ENCODE results near the gene TMEM131L. TPM values are rescaled to one million over a fixed set of nuclear protein-coding genes. Genes with fewer than 3 reads are reported as not detected.

TMEM131L gene
- total RNA-seq, 3 donors from 2014 or later, result 18.7 to 22.0 (median 19.5) TPM

DNA sequence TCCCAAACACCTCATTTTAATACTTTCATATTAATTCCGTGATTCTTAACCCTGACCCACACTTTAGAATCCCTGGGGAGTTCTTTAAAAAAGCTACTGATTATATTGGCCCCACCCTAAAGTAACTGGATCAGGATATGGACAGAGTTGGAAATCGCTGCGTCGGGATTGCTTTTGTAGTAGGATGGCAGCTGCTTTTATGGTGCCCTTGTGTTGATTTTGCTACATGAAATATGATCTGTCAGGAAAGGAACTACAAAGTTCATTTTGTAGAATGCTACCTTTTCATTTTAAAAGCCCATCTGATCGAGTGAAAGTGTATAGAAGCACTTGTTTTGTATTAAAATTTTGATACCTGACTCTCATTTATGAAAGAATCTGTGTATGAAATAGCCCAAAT, 43.6 kb downstream of the TMEM131L start:
- DNase-seq (ENCODE audit: low spot score in 2 of 2), result no peak
- no peak for TF ChIP-seq POLR2AphosphoS5 (IDR thresholded peaks at IDR 0.05)
- TF ChIP-seq, protein P1, sequence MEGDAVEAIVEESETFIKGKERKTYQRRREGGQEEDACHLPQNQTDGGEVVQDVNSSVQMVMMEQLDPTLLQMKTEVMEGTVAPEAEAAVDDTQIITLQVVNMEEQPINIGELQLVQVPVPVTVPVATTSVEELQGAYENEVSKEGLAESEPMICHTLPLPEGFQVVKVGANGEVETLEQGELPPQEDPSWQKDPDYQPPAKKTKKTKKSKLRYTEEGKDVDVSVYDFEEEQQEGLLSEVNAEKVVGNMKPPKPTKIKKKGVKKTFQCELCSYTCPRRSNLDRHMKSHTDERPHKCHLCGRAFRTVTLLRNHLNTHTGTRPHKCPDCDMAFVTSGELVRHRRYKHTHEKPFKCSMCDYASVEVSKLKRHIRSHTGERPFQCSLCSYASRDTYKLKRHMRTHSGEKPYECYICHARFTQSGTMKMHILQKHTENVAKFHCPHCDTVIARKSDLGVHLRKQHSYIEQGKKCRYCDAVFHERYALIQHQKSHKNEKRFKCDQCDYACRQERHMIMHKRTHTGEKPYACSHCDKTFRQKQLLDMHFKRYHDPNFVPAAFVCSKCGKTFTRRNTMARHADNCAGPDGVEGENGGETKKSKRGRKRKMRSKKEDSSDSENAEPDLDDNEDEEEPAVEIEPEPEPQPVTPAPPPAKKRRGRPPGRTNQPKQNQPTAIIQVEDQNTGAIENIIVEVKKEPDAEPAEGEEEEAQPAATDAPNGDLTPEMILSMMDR (IDR thresholded peaks at IDR 0.05), result no peak
- TF ChIP-seq POLR2A (IDR thresholded peaks at IDR 0.05), result no peak
- intact Hi-C loops (cut with DNase I; ENCODE audit: low total_unique reads), result no loop called here

GRCh38 chr4:153510252-153511001, 44.3 kb downstream of the TMEM131L start:
- Histone ChIP-seq H3K4me3 (no peak overlapping the region), H3K9me3 (no peaks in the 10 kb centered on the region), H3K4me1 (no peaks in the 10 kb centered on the region), H3K36me3 (no peaks in the 10 kb centered on the region), H3K27me3 (no peaks in the 10 kb centered on the region), H3K27ac (no peak overlapping the region)
- no peak for TF ChIP-seq POLR2A (IDR thresholded peaks at IDR 0.05)
- TF ChIP-seq POLR2AphosphoS5 (IDR thresholded peaks at IDR 0.05), result no peak
- TF ChIP-seq, protein P1 (IDR thresholded peaks at IDR 0.05), result no peak
- DNase-seq (ENCODE audit: low spot score in 2 of 2), result no peak
- intact Hi-C loops (cut with DNase I; ENCODE audit: low total_unique reads), result no loop called here

More for the DNA sequence above, 43.6 kb downstream of the TMEM131L start:
- H3K36me3 ChIP-seq, result no peaks in the 10 kb centered on the region
- no peaks in the 10 kb centered on the region for H3K4me1 ChIP-seq
- H3K4me3 ChIP-seq, result no peak overlapping the region
- H3K27ac ChIP-seq, result no peak overlapping the region
- H3K9me3 ChIP-seq, result no peaks in the 10 kb centered on the region
- no peaks in the 10 kb centered on the region for H3K27me3 ChIP-seq

- TF ChIP-seq POLR2AphosphoS5 (IDR thresholded peaks at IDR 0.05) (no peak), POLR2A (IDR thresholded peaks at IDR 0.05) (no peak)
- TF ChIP-seq, protein P1 (IDR thresholded peaks at IDR 0.05), result no peak
- H3K4me1 ChIP-seq, result no peaks in the 10 kb centered on the region
- no peaks in the 10 kb centered on the region for H3K9me3 ChIP-seq
- no peak overlapping the region for H3K4me3 ChIP-seq
- no peak overlapping the region for H3K27ac ChIP-seq
- no peaks in the 10 kb centered on the region for H3K27me3 ChIP-seq
- H3K36me3 ChIP-seq, result no peaks in the 10 kb centered on the region
- no peak for DNase-seq (ENCODE audit: low spot score in 2 of 2)
- intact Hi-C loops (cut with DNase I; ENCODE audit: low total_unique reads), result no loop called here
Observed at GRCh38 chr4:153511104-153511503, 44.9 kb downstream of the TMEM131L start.

- H3K4me1 ChIP-seq, result no peaks in the 10 kb centered on the region
- H3K27ac ChIP-seq, result peak overlapping the region in 1 of 2 donors; percentile 13
- intact Hi-C loops (cut with DNase I; ENCODE audit: low total_unique reads), result no loop called here
- no peaks in the 10 kb centered on the region for H3K9me3 ChIP-seq
- H3K4me3 ChIP-seq, result no peak overlapping the region
- no peak for DNase-seq (ENCODE audit: low spot score in 2 of 2)
- H3K27me3 ChIP-seq, result no peaks in the 10 kb centered on the region
- TF ChIP-seq POLR2A (IDR thresholded peaks at IDR 0.05), result no peak
- TF ChIP-seq, protein P1 (IDR thresholded peaks at IDR 0.05), result no peak
- TF ChIP-seq POLR2AphosphoS5 (IDR thresholded peaks at IDR 0.05), result no peak
- H3K36me3 ChIP-seq, result no peaks in the 10 kb centered on the region
Observed at GRCh38 chr4:153512162-153512852, 46.1 kb downstream of the TMEM131L start.

DNA sequence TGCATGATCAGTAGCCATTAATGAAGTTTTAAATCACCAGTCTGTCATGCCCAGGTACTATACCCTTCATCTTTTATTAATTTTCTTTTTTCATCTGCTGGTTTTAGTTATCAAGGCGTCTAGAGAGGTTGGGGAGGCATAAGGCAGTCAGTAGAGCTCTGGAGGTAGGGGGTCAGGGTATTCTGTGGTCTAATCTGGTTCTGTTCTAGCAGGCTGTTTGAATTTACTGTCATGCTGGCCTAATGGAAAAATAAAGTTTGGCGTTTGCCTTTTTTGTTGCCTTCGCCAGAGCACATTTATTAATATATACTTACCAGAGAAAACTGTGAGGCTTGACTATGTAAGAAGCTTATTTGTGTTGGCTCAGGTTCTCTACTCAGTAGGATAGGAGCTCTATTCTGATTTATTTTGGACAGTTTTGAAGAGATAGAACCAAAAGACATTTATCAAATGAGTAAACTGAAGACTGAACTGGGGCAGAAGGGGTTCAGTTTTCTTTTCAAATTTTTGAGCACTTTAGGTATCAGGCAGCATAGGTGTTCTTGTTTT, 46.9 kb downstream of the TMEM131L start:
- H3K4me3 ChIP-seq, result no peak overlapping the region
- H3K36me3 ChIP-seq, result no peaks in the 10 kb centered on the region
- DNase-seq (ENCODE audit: low spot score in 2 of 2), result no peak
- TF ChIP-seq, protein P1 (IDR thresholded peaks at IDR 0.05), result no peak
- TF ChIP-seq POLR2AphosphoS5 (IDR thresholded peaks at IDR 0.05) (no peak), POLR2A (IDR thresholded peaks at IDR 0.05) (no peak)
- no peaks in the 10 kb centered on the region for H3K27me3 ChIP-seq
- no peaks in the 10 kb centered on the region for H3K4me1 ChIP-seq
- H3K9me3 ChIP-seq, result no peaks in the 10 kb centered on the region
- H3K27ac ChIP-seq, result peak overlapping the region in 1 of 2 donors; percentile 13
- intact Hi-C loops (cut with DNase I; ENCODE audit: low total_unique reads), result no loop called here
